ENCODE results near the gene SYNE2.

DNA sequence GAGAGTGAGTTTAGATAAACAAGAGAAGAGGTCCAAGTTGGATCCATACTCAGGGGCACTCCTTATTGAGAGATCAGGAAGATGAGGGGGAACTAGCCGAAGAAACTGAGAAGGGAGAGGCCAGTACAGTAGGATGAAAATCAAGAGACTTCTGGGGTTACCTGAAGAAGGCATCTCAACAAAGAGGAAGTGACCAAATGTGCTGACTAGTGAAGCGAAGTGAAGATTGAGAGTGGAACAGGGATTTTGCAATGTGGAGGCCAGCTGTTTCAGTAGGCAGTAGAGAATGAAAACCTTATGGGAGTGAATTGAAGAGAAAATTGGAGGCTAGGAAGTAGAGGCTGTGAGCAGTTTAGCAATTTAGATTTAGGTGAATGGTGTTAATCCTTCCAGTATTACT lies 153.0 kb downstream of the SYNE2 start:
- TF ChIP-seq, protein P1, sequence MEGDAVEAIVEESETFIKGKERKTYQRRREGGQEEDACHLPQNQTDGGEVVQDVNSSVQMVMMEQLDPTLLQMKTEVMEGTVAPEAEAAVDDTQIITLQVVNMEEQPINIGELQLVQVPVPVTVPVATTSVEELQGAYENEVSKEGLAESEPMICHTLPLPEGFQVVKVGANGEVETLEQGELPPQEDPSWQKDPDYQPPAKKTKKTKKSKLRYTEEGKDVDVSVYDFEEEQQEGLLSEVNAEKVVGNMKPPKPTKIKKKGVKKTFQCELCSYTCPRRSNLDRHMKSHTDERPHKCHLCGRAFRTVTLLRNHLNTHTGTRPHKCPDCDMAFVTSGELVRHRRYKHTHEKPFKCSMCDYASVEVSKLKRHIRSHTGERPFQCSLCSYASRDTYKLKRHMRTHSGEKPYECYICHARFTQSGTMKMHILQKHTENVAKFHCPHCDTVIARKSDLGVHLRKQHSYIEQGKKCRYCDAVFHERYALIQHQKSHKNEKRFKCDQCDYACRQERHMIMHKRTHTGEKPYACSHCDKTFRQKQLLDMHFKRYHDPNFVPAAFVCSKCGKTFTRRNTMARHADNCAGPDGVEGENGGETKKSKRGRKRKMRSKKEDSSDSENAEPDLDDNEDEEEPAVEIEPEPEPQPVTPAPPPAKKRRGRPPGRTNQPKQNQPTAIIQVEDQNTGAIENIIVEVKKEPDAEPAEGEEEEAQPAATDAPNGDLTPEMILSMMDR (conservative IDR thresholded peaks at IDR 0.05; ENCODE audit: low read depth, low read length) = no peak
- no peak for TF ChIP-seq EZH2 (IDR thresholded peaks at IDR 0.05; ENCODE audit: low read length, unreplicated experiment)
- TF ChIP-seq EZH2phosphoT487 (IDR thresholded peaks at IDR 0.05; ENCODE audit: borderline replicate concordance, low read length) = no peak

All from PC-3 (cell line).